Cardiac fibroblast (primary cell): ENCODE measurements around the gene FREY1.

Source experiments
- DNase-seq, 2 donors: peaks; one replicate each; pipeline versions ENCODE4 v3.0.0 to v3.0.0-alpha.2; 2010; ENCODE audit warnings: low read depth in 2 of 2
- H3K4me3 ChIP-seq, 2 donors: replicated peaks in 1 of 2; 1 replicate in 1 of 2; 2 replicates in 1 of 2; pipeline ENCODE4 v1.5.1; 2011; ENCODE audit warnings: low read depth in 2 of 2, low read length in 2 of 2, mild to moderate bottlenecking in 2 of 2, moderate library complexity in 1 of 2
- TF ChIP-seq, protein P1 (sequence below): IDR thresholded peaks from one replicate; pipeline ENCODE4 v1.5.1; 2011; ENCODE audit warnings: low read depth, mild to moderate bottlenecking, low read length, inconsistent platforms

Gene FREY1

GRCh38 chr11:45929486-45930030 lies 22.5 kb upstream of the FREY1 start:
- DNase-seq: no peak
- TF ChIP-seq, protein P1, sequence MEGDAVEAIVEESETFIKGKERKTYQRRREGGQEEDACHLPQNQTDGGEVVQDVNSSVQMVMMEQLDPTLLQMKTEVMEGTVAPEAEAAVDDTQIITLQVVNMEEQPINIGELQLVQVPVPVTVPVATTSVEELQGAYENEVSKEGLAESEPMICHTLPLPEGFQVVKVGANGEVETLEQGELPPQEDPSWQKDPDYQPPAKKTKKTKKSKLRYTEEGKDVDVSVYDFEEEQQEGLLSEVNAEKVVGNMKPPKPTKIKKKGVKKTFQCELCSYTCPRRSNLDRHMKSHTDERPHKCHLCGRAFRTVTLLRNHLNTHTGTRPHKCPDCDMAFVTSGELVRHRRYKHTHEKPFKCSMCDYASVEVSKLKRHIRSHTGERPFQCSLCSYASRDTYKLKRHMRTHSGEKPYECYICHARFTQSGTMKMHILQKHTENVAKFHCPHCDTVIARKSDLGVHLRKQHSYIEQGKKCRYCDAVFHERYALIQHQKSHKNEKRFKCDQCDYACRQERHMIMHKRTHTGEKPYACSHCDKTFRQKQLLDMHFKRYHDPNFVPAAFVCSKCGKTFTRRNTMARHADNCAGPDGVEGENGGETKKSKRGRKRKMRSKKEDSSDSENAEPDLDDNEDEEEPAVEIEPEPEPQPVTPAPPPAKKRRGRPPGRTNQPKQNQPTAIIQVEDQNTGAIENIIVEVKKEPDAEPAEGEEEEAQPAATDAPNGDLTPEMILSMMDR: no peak
- H3K4me3 ChIP-seq: no peak overlapping the region

DNA sequence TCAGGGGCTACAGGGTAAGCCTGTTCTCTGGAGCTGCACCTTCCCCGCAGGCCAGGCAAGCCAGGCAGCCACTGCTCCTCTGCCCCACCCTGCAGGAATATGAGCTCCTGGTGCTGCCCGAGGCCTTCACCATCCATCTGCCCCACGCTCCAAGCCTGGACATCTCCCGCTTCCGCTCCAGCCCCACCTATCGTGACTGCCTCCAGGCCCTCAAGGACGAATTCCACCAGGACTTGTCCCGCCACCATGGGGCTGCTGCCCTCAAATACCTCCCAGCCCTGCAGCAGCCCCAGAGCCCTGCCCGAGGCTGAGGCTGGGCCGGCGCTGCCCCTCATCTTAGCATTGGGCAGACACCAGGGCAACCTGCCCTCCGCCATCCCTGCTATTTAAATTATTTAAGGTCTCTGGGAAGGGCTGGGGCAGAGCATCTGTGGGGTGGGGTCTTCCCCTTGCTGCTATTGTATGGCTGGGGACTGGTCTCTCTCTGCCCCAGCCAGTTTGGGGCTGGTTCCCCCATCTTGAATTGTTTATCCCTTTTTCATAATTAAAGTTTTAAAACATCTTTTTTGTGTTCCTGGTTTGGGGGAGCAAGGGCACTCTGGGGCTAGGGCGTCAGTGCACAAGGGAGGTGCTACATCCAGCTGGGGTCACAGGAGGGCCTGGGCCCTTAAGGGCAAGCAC lies 21.6 kb upstream of the FREY1 start:
- TF ChIP-seq, protein P1: no peak
- no peak for DNase-seq
- no peak overlapping the region for H3K4me3 ChIP-seq

GRCh38 chr11:45927684-45928413 lies 20.8 kb upstream of the FREY1 start:
- no peak for DNase-seq
- TF ChIP-seq, protein P1: no peak
- H3K4me3 ChIP-seq: no peak overlapping the region

DNA sequence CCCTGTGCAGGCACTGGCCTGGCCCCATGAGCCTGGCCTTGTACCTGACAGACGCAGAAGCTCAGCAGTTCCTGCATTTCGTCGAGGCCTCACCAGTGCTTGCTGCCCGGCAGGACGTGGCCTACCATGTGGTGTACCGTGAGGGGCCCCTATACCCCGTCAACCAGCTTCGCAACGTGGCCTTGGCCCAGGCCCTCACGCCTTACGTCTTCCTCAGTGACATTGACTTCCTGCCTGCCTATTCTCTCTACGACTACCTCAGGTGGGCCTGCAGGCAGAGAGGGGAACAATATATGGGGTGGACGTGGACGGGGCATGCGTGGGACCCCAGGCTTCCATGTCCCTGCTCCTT lies 20.2 kb upstream of the FREY1 start:
- H3K4me3 ChIP-seq: no peak overlapping the region
- TF ChIP-seq, protein P1: no peak
- no peak for DNase-seq

- no peak overlapping the region for H3K4me3 ChIP-seq
- no peak for DNase-seq
- TF ChIP-seq, protein P1: no peak
These were observed 19.7 kb upstream of the FREY1 start for GRCh38 chr11:45926536-45927331.

DNA sequence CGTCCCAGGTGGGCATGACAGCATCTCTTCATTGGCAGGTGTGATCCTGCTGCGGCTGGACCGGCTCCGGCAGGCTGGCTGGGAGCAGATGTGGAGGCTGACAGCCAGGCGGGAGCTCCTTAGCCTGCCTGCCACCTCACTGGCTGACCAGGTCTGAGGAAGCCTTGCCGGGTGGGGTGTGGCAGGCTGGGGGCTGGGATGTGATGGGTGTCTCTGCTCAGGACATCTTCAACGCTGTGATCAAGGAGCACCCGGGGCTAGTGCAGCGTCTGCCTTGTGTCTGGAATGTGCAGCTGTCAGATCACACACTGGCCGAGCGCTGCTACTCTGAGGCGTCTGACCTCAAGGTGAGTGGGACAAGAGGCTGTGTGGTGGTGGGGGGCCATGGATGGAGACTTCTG lies 18.9 kb upstream of the FREY1 start:
- TF ChIP-seq, protein P1: no peak
- DNase-seq: no peak
- H3K4me3 ChIP-seq: no peak overlapping the region
